Body of pancreas (tissue), 4 donors: ENCODE measurements around the gene RGPD8.

Experiments used
- CTCF ChIP-seq, 7 experiments: fragments of 450-650 bp in 4 of 7; fragments of 200-600 bp in 3 of 7; sonication (generic) in 3 of 7; IDR thresholded peaks; one replicate each; pipeline ENCODE4 v1.5.1; 2016 to 2019; ENCODE audit warnings: antibody characterized with exemption in 7 of 7
- POLR2A ChIP-seq, 3 donors: fragments of 450-650 bp; IDR thresholded peaks; one replicate each; pipeline ENCODE4 v1.6.1; 2016; ENCODE audit warnings: antibody characterized with exemption in 3 of 3, mild to moderate bottlenecking in 2 of 3

- TF ChIP-seq CTCF (IDR thresholded peaks at IDR 0.05) (no peak), POLR2A (IDR thresholded peaks at IDR 0.05) (no peak)
These were observed 49.0 kb upstream of the RGPD8 start for GRCh38 chr2:112482309-112483041.
